RWPE1 (cell line): ENCODE measurements around the gene CRACDL.

ENCODE experiments used
- CTCF ChIA-PET: fragments of 350-600 bp; sonication (Branson Sonifier 250); formaldehyde crosslinking; extraction: SDS; loops from one replicate; lab custom pipeline; 2021; lab: Yijun Ruan, JAX
- POLR2A ChIA-PET: fragments of 400-600 bp; formaldehyde crosslinking; extraction: SDS; loops from one replicate; lab custom pipeline; 2020; ENCODE audit warnings: antibody characterized with exemption; ENCODE audit not compliant: low non-redundant PET; lab: Yijun Ruan, JAX
- DNase-seq: peaks from one replicate; pipeline ENCODE4 v3.0.0; 2012; ENCODE audit warnings: low spot score
- H3K27ac ChIP-seq: fragments of 450-650 bp; 2 replicates; pipeline ENCODE4 v1.5.1; 2017
- TF ChIP-seq, protein P1 (sequence below): fragments of 450-650 bp; conservative IDR thresholded peaks from 2 replicates; pipeline ENCODE4 v1.5.1; 2017; ENCODE audit warnings: low read depth, mild to moderate bottlenecking

The CRACDL gene

GRCh38 chr2:98869272-98869641 is 66.8 kb downstream of the CRACDL start:
- peak overlapping the region; percentile 92 for H3K27ac ChIP-seq
- peak; percentile 85 for DNase-seq
- CTCF ChIA-PET, result interaction anchor here (0.7 kb wide), 1 partner anchor 85 kb away, joined by 3 read pairs; no protein-coding TSS in a partner anchor
- POLR2A ChIA-PET, result no interaction called here
- TF ChIP-seq, protein P1, sequence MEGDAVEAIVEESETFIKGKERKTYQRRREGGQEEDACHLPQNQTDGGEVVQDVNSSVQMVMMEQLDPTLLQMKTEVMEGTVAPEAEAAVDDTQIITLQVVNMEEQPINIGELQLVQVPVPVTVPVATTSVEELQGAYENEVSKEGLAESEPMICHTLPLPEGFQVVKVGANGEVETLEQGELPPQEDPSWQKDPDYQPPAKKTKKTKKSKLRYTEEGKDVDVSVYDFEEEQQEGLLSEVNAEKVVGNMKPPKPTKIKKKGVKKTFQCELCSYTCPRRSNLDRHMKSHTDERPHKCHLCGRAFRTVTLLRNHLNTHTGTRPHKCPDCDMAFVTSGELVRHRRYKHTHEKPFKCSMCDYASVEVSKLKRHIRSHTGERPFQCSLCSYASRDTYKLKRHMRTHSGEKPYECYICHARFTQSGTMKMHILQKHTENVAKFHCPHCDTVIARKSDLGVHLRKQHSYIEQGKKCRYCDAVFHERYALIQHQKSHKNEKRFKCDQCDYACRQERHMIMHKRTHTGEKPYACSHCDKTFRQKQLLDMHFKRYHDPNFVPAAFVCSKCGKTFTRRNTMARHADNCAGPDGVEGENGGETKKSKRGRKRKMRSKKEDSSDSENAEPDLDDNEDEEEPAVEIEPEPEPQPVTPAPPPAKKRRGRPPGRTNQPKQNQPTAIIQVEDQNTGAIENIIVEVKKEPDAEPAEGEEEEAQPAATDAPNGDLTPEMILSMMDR, result no peak

DNA sequence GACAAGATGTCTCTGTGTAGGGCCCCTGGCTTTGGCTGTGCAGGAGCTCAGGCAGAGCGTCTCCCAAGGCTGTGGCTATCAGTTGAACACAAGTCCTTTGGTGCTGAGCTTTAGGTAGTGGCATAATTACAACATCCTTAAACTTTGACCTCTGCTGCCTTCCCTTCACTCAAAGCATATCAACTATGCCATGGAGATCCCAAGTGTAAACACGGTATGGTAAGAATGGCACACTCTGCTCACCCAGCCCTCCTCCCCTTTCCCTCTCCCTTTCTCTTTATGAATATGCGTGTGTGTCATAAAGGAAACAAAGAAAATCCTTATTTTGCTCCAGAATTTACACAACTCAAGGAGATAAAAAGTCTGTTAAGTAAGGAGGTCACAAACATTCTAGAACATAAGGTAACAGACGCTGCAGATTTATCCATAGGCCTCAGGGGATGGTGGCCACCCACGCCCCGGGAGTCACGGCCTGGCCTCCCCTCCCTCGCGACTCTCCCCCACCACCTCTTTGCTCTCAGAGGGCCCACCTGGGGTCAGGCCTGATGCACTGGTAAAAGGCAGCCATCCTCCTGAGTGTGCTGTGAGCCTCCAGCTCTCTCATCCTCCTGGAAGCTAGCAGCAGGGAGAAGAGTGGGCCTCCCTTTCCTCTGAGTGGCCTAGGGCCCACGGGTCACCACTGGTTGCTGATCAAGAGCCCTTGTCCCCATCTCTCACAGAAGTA is 67.3 kb downstream of the CRACDL start:
- TF ChIP-seq, protein P1, result no peak
- POLR2A ChIA-PET, result no interaction called here

GRCh38 chr2:98867539-98868309 is 68.3 kb downstream of the CRACDL start:
- no peak for DNase-seq
- TF ChIP-seq, protein P1, result no peak
- ChIA-PET CTCF (interaction anchor here (0.5 kb wide), 1 partner anchor 21 kb away, joined by 3 read pairs; no protein-coding TSS in a partner anchor), POLR2A (no interaction called here)
- peak overlapping the region; percentile 92 for H3K27ac ChIP-seq

More for the DNA sequence above, 67.3 kb downstream of the CRACDL start:
- no peak for DNase-seq
- peak overlapping the region; percentile 92 for H3K27ac ChIP-seq
- CTCF ChIA-PET, result interaction anchor here (0.7 kb wide), 1 partner anchor 85 kb away, joined by 3 read pairs; no protein-coding TSS in a partner anchor

- TF ChIP-seq, protein P1, result no peak
- ChIA-PET CTCF (interaction anchor here (0.6 kb wide), 1 partner anchor 29 kb away, joined by 3 read pairs; no protein-coding TSS in a partner anchor), POLR2A (no interaction called here)
- DNase-seq, result no peak
- H3K27ac ChIP-seq, result peak overlapping the region; percentile 89
These were observed 70.0 kb downstream of the CRACDL start for GRCh38 chr2:98866033-98866432.

- ChIA-PET CTCF (no interaction called here), POLR2A (no interaction called here)
- TF ChIP-seq, protein P1, result no peak
- no peak for DNase-seq
- no peak overlapping the region for H3K27ac ChIP-seq
These were observed 74.4 kb downstream of the CRACDL start for GRCh38 chr2:98861601-98862000.

DNA sequence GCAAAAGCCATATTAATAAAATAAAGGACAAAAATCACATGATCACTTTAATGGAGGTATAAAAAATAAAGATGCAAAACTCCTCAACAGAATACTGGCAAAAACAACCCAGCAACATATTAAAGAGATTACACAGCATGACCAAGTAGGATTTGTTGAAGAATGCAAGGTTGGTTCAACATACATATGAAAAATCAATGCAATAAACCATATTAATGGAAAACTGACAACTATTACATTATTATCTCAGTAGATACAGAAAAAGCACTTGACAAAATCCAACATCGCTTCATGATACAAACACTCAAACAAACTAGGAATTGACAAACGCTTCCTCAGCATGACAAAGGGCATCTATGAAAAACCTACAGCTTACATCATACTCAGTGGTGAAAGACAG is 76.7 kb downstream of the CRACDL start:
- POLR2A ChIA-PET, result no interaction called here
- no peak for DNase-seq
- CTCF ChIA-PET, result no interaction called here
- TF ChIP-seq, protein P1, result no peak
- H3K27ac ChIP-seq, result no peak overlapping the region
